ENCODE measurements around the gene PLAAT3. TPM values are rescaled to one million over a fixed set of nuclear protein-coding genes. Genes with fewer than 3 reads are reported as not detected.
"Not testable (repeated sequence)": the region's sequence is repeated elsewhere in the genome, so short reads cannot be mapped to it uniquely, and the experiment has no call there.

Gene PLAAT3
- total and polyA plus RNA-seq, 7 donors = 14.6 to 59.9 (median 34.9) TPM

DNA sequence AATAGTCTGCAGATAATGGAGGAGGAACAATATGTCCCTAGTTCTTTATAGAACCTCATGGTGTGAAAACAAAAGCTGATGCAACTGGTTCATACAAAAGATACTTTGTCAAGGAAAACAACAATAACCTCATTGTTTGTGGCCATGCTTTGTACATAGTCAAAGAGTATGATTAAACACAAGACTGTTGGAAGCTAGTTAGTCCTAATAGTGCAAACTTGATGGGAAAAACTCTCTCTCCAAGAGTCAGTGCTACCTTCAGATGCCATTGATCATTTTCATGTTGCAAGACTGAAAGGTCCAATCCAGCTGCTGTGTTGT, 30.9 kb downstream of the PLAAT3 start:
- Histone ChIP-seq H3K4me3 (no peak overlapping the region), H3K9me3 (peaks cover 0 to 12% (median 2%) of the 10 kb centered on the region in 4 donors), H3K36me3 (peaks cover 0 to 81% (median 12%) of the 10 kb centered on the region in 4 donors), H3K4me1 (no peaks in the 10 kb centered on the region), H3K27ac (no peak overlapping the region), H3K27me3 (no peaks in the 10 kb centered on the region)
- no peak for DNase-seq
- TF ChIP-seq POLR2AphosphoS5 (IDR thresholded peaks at IDR 0.05) = no peak
- no peak for TF ChIP-seq EP300 (IDR thresholded peaks at IDR 0.05)
- TF ChIP-seq, protein P1, sequence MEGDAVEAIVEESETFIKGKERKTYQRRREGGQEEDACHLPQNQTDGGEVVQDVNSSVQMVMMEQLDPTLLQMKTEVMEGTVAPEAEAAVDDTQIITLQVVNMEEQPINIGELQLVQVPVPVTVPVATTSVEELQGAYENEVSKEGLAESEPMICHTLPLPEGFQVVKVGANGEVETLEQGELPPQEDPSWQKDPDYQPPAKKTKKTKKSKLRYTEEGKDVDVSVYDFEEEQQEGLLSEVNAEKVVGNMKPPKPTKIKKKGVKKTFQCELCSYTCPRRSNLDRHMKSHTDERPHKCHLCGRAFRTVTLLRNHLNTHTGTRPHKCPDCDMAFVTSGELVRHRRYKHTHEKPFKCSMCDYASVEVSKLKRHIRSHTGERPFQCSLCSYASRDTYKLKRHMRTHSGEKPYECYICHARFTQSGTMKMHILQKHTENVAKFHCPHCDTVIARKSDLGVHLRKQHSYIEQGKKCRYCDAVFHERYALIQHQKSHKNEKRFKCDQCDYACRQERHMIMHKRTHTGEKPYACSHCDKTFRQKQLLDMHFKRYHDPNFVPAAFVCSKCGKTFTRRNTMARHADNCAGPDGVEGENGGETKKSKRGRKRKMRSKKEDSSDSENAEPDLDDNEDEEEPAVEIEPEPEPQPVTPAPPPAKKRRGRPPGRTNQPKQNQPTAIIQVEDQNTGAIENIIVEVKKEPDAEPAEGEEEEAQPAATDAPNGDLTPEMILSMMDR (IDR thresholded peaks at IDR 0.05) = no peak
- TF ChIP-seq POLR2A (IDR thresholded peaks at IDR 0.05) = no peak
- intact Hi-C loops (cut with DNase I) = no loop called here

GRCh38 chr11:63581224-63581623, 33.0 kb downstream of the PLAAT3 start:
- H3K27ac ChIP-seq; intact Hi-C loops (cut with DNase I); H3K4me1 ChIP-seq; H3K4me3 ChIP-seq; DNase-seq; H3K27me3 ChIP-seq: not testable (repeated sequence)
- peaks cover 0 to 12% (median 2%) of the 10 kb centered on the region in 4 donors for H3K9me3 ChIP-seq
- 86 to 91% methylated on average over 7 of the region's 7 CpGs for WGBS, 2 donors
- H3K36me3 ChIP-seq = peaks cover 0 to 60% (median 11%) of the 10 kb centered on the region in 4 donors

DNA sequence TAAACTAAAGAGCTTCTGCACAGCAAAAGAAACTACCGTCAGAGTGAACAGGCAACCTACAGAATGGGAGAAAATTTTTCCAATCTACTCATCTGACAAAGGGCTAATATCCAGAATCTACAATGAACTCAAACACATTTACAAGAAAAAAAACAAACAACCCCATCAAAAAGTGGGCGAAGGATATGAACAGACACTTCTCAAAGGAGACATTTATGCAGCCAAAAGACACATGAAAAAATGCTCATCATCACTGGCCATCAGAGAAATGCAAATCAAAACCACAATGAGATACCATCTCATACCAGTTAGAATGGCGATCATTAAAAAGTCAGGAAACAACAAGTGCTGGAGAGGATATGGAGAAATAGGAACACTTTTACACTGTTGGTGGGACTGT, 35.4 kb downstream of the PLAAT3 start:
- H3K9me3 ChIP-seq = peaks cover 0 to 12% (median 2%) of the 10 kb centered on the region in 4 donors
- DNase-seq, H3K4me3 ChIP-seq, H3K27me3 ChIP-seq, H3K27ac ChIP-seq: not testable (repeated sequence)
- intact Hi-C loops (cut with DNase I) = loop anchor here (5.0 kb wide), 1 partner anchor 33 kb away; the partner anchor contains the start of gene PLAAT3
- peaks cover 0 to 19% (median 14%) of the 10 kb centered on the region in 4 donors for H3K4me1 ChIP-seq
- H3K36me3 ChIP-seq = peaks cover 0 to 41% (median 9%) of the 10 kb centered on the region in 4 donors
- 90 to 99% methylated on average over 2 of the region's 3 CpGs for WGBS, 2 donors

GRCh38 chr11:63574856-63575602, 39.2 kb downstream of the PLAAT3 start:
- H3K4me1 ChIP-seq = peaks cover 0 to 23% (median 15%) of the 10 kb centered on the region in 4 donors
- peaks cover 0 to 2% (median under 1%) of the 10 kb centered on the region in 4 donors for H3K9me3 ChIP-seq
- H3K36me3 ChIP-seq = peaks cover 0 to 3% (median 1%) of the 10 kb centered on the region in 4 donors
- DNase-seq = peak; percentile 83
- no peaks in the 10 kb centered on the region for H3K27me3 ChIP-seq
- TF ChIP-seq, protein P1 (IDR thresholded peaks at IDR 0.05) = no peak
- TF ChIP-seq POLR2A (IDR thresholded peaks at IDR 0.05) (no peak), POLR2AphosphoS5 (IDR thresholded peaks at IDR 0.05) (peak in 3 of 4 donors; percentile 23 to 62 (median 37)), EP300 (IDR thresholded peaks at IDR 0.05) (no peak)
- intact Hi-C loops (cut with DNase I) = loop anchor here (2.0 to 5.0 kb wide), 2 partner anchors 37 to 38 kb away; partner anchors contain the start of genes PLAAT3 and PLAAT4
- H3K4me3 ChIP-seq = peak overlapping the region; percentile 16 to 41 (median 35)
- WGBS, 2 donors = 46 to 65% methylated on average over 10 of the region's 10 CpGs
- peak overlapping the region; percentile 77 to 85 (median 80) for H3K27ac ChIP-seq

DNA sequence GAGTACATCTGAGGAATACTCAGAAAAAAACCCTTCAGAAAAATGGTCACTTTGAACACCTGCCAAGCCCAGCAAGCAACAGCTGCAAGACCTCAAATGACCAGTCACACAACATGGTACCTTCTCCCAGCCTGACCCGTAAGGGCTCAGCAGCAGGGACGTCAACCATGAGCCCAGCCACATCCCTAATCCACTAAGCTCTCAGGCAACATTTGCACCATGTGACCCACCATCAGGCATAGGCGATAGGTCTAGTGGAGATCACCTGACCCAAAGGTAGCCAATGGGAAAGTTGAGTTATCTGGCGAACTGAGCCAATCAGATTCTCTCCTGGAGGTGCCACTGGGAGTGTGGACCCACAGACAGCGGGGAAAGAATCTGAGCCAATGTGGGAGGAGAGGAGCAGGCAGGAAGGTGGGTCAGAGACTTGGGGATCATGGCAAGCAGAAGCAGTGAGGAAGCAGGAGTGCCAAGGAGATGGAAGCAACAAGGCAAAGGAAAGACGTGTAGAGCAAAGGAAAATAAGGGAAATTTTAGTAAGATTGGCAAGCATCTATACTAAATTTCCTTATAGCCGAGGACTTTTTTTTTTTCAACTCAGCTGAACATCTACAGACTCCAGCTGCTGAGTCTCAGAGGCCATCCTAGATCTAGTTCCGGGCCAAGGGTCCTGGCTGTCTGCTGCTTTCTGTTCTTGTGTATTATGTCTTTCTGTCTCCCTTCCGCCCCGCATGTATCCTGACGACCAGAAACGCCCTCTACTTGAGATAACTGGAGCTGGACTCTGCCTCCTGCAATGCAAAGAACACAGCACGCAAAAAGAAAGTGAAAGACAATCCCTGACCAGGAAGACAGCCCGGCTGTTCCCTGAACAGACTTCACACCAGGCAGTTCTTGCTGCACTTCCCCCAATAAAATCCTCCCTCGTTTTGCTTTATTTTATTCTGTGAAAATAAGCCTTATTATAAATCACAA, 40.1 kb downstream of the PLAAT3 start:
- intact Hi-C loops (cut with DNase I) = loop anchor here (2.0 kb wide), 1 partner anchor 37 kb away; the partner anchor contains the start of gene PLAAT4
- TF ChIP-seq, protein P1 (IDR thresholded peaks at IDR 0.05) = no peak
- TF ChIP-seq POLR2A (IDR thresholded peaks at IDR 0.05) = no peak
- TF ChIP-seq EP300 (IDR thresholded peaks at IDR 0.05) = no peak
- TF ChIP-seq POLR2AphosphoS5 (IDR thresholded peaks at IDR 0.05) = no peak
- H3K27ac ChIP-seq = peak overlapping the region; percentile 77 to 85 (median 80)
- no peaks in the 10 kb centered on the region for H3K36me3 ChIP-seq
- peaks cover 0 to 23% (median 15%) of the 10 kb centered on the region in 4 donors for H3K4me1 ChIP-seq
- 32 to 40% methylated on average over 15 of the region's 15 CpGs for WGBS, 2 donors
- H3K4me3 ChIP-seq = peak overlapping the region; percentile 16 to 41 (median 35)
- no peaks in the 10 kb centered on the region for H3K27me3 ChIP-seq
- DNase-seq = peak; percentile 80
- no peaks in the 10 kb centered on the region for H3K9me3 ChIP-seq

Data from sigmoid colon (tissue), 7 donors.